ENCODE measurements around the gene LRRC25. TPM values are rescaled to one million over a fixed set of nuclear protein-coding genes. Genes with fewer than 3 reads are reported as not detected.

Gene LRRC25
- not detected in 2 replicates for total RNA-seq

DNA sequence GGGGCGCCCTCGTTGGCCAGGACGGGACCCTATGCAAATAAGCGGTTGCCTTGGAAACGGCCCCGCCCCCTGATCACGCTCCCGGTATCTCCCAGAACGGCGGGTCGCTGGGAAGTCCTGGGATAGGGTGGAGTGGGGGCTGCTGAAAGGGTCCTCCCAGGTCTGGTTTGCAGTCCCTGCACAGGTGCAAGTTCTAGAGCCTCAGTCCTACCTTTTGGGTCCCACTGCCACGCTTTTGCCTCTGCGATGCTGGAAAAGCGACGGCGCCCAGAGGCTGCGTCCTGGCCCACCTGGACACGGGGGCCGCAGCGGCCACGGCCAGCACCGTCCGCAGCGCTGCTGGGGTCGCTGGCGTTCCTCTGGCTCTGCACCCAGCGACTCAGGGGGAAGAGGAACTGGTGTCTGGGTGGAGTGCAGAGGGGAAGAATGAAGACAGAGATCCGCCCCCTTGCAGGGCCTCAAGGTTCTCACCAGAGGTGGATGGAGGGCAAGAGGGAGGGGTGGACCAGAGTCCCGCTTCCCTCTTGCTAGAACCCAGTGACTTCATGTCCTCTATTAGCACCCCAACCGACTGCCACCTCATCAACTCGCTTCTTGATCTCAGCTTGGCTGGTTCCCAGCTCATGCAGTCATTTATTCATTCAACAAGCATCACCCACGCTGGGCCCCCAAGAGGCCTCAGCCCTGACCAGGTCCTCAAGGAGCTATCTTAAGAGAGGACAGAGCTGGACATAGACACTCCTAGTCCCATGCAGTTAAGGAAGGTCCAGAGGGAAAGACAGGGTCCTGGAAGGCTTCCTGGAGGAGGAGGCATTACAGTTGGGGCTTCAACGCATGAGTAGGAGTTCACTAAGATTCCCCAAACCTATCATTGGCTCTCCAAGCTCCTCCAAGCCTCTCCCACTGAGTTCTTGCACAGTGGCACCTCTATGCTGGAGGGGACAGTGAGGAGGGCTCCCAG lies at the start of gene LRRC25:
Gene LRRC25, minus strand, starts transcription at position 381 of the 961 bp plus-strand sequence. CDS start 659 bp downstream, outside the sequence.

DNA sequence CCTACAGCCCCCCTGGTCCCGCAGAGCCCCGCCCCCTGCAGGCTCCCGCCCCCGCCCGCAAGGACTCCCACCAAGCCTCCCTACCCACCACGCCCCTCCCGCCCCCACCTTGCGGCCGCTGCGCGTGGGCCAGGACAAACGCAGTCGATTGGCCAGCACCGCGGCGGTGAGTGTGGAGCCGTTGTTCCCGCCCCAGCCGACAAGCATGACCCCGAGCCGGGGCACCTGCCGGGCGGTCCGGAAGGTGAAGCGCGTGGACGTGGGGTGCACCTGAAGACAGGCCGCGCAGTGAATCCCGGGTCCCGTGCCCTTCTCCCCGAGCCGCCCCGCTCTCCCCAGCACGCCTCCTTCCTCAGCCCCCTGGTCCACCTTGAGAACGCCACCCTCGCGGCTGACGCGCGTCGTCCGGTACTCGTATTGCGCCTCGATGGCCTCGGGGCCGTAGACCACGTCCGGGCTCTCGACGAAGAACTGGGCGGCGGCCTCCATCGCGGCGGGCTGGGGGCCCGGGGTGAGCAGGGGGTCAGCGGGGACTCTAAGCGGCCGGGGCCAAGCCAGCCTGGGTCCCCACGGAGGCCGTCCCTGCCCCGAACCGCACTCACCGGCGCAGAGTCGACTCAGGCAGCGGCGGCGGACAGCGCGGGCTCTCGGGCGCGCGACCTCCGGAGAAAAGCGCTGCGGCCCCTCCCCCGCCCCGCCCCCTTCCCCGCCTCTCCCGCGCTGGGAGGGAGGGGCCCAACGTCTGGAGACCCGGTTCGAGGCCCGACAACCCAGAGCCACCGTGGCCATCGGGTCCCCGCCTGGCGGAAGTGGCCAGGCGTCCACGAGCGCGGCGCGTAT lies 40.3 kb upstream of the LRRC25 start, which contains the start of gene ISYNA1:
Gene ISYNA1, minus strand, starts transcription at position 643 of the 840 bp plus-strand sequence. Its CDS starts 154 bp downstream, at position 489.

DNA sequence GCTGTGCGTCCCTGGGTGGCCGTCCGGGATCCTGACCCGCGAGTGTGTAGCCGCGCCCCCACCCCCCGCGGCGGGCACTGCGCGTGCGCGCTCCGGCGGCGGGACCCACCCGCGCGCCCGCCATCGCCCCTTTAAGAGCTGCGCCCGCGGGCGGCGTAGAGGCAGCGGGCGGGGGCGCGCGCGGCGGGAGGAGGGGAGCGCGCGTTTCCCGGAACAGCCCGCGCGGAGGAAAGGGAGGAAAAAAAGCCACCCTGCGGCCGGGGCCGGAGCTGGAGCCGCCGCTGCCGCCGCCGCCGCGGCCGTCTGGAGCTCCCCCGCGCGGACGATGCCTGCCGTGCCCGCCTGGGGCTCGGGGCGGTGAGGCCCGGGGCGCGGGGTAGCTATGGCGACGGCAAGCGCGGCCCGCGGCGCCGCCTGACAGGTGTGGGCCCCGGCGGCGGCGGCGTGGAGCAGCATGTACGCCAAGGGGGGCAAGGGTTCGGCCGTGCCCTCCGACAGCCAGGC lies 21.8 kb upstream of the LRRC25 start, which contains the start of gene SSBP4:
Gene SSBP4, plus strand, starts transcription at position 204 of the 504 bp plus-strand sequence. Its CDS starts 251 bp downstream, at position 455.

DNA sequence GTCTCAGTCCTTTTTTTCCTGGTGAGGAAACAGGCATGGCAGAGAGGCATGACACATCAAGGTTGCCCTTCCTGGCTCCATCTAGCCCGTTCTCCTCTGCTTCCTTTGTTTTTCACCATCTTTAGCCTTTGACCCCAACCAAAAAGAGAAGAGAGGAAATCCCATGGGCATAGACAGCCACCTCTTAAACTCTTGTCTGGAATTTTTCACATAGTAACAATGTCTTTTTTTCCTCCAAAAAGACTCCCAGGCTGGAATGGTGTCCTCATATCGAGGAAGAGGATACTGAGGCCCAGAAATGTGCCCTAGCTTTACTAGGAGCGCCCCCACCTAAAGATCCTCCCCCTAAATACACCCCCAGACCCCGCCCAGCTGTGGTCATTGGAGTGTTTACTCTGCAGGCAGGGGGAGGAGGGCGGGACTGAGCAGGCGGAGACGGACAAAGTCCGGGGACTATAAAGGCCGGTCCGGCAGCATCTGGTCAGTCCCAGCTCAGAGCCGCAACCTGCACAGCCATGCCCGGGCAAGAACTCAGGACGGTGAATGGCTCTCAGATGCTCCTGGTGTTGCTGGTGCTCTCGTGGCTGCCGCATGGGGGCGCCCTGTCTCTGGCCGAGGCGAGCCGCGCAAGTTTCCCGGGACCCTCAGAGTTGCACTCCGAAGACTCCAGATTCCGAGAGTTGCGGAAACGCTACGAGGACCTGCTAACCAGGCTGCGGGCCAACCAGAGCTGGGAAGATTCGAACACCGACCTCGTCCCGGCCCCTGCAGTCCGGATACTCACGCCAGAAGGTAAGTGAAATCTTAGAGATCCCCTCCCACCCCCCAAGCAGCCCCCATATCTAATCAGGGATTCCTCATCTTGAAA lies 11.5 kb downstream of the LRRC25 start, which contains the start of gene GDF15:
Gene GDF15, plus strand, starts transcription at position 484 of the 868 bp plus-strand sequence. Its CDS starts 32 bp downstream, at position 516.

Other genes starting within 250 kb of the LRRC25 start
- gene PIK3R2, start 244.5 kb downstream of the LRRC25 start, total RNA-seq = 20.3 and 35.1 TPM in 2 replicates
- gene IFI30, start 223.8 kb downstream of the LRRC25 start, total RNA-seq = 9.3 TPM in 1 of 2 replicates, not detected in the other
- 26.7 and 39.2 TPM in 2 replicates for gene MPV17L2, start 204.4 kb downstream of the LRRC25 start, total RNA-seq
- gene RAB3A, start 193.6 kb downstream of the LRRC25 start, total RNA-seq = 1.8 and 14.8 TPM in 2 replicates
- 0.78 and 12.9 TPM in 2 replicates for gene PDE4C, start 171.2 kb downstream of the LRRC25 start, total RNA-seq
- 0.13 and 1.6 TPM in 2 replicates for gene IQCN, start 123.2 kb downstream of the LRRC25 start, total RNA-seq
- gene JUND, start 116.0 kb downstream of the LRRC25 start, total RNA-seq = 244 and 252 TPM in 2 replicates
- 182 and 407 TPM in 2 replicates for gene LSM4, start 74.5 kb downstream of the LRRC25 start, total RNA-seq
- gene PGPEP1, start 57.0 kb downstream of the LRRC25 start, total RNA-seq = 11.3 and 19.0 TPM in 2 replicates
- gene GDF15, start 11.5 kb downstream of the LRRC25 start, total RNA-seq = 113 and 261 TPM in 2 replicates
- gene SSBP4, start 21.8 kb upstream of the LRRC25 start, total RNA-seq = 74.0 and 107 TPM in 2 replicates
- 45.0 and 55.7 TPM in 2 replicates for gene ISYNA1, start 40.5 kb upstream of the LRRC25 start, total RNA-seq
- gene ELL, start 124.4 kb upstream of the LRRC25 start, total RNA-seq = 13.8 and 18.8 TPM in 2 replicates
- 387 and 393 TPM in 2 replicates for gene FKBP8, start 146.0 kb upstream of the LRRC25 start, total RNA-seq
- gene KXD1, start 160.2 kb upstream of the LRRC25 start, total RNA-seq = 180 and 205 TPM in 2 replicates
- 975 and 1,082 TPM in 2 replicates for gene UBA52, start 174.2 kb upstream of the LRRC25 start, total RNA-seq
- gene REX1BD, start 191.2 kb upstream of the LRRC25 start, total RNA-seq = 60.7 and 107 TPM in 2 replicates
- 2.6 and 19.3 TPM in 2 replicates for gene CRLF1, start 209.2 kb upstream of the LRRC25 start, total RNA-seq
- gene TMEM59L, start 215.2 kb upstream of the LRRC25 start, total RNA-seq = 0.26 and 3.8 TPM in 2 replicates
- gene KLHL26, start 239.4 kb upstream of the LRRC25 start, total RNA-seq = 5.8 and 9.1 TPM in 2 replicates

All from epithelial cell of alveolus of lung (primary cell).